Neural cell (in vitro differentiated cells): ENCODE measurements around the gene N4BP3. TPM values are rescaled to one million over a fixed set of nuclear protein-coding genes. Genes with fewer than 3 reads are reported as not detected.
A peak's percentile ranks its signal among the peaks of the same experiment; 100 is the strongest.

Experiments
- H2AFZ ChIP-seq: fragments of 200-600, 300-800 bp; sonication (generic), shearing (Covaris generic); 2 replicates; pipeline ENCODE4 v1.6.0; 2014; ENCODE audit warnings: low read depth, mild to moderate bottlenecking, antibody characterized with exemption, low read length, moderate library complexity
- H3F3A ChIP-seq: fragments of 200-600 bp; shearing (Covaris generic); 2 replicates; pipeline ENCODE4 v1.6.1; 2016; ENCODE audit warnings: mild to moderate bottlenecking, moderate library complexity, mixed read lengths, antibody characterized with exemption, low read length; ENCODE audit not compliant: insufficient read depth, poor library complexity, severe bottlenecking
- H3K27ac ChIP-seq: fragments of 200-600, 300-800 bp; sonication (generic), shearing (Covaris generic); 2 replicates; pipeline ENCODE4 v1.5.1; 2014; ENCODE audit warnings: mild to moderate bottlenecking, low read length, moderate library complexity
- H3K27me3 ChIP-seq: fragments of 300-800, 200-600 bp; sonication (generic), shearing (Covaris generic); 2 replicates; pipeline ENCODE4 v1.6.0; 2014; ENCODE audit warnings: mild to moderate bottlenecking, low read depth, low read length, moderate library complexity; ENCODE audit not compliant: insufficient read depth
- H3K36me3 ChIP-seq: fragments of 300-800, 200-600 bp; sonication (generic), shearing (Covaris generic); 2 replicates; pipeline ENCODE4 v1.5.1; 2014; ENCODE audit warnings: mild to moderate bottlenecking, antibody characterized with exemption, low read length, moderate library complexity; ENCODE audit not compliant: insufficient read depth
- H3K4me2 ChIP-seq: fragments of 300-800, 200-600 bp; sonication (generic), shearing (Covaris generic); 2 replicates; pipeline ENCODE4 v1.6.0; 2014; ENCODE audit warnings: mild to moderate bottlenecking, low read length
- H3K4me3 ChIP-seq: fragments of 300-800, 200-600 bp; sonication (generic), shearing (Covaris generic); 2 replicates; pipeline ENCODE4 v1.5.1; 2014; ENCODE audit warnings: mild to moderate bottlenecking, low read length, moderate library complexity
- H3K79me2 ChIP-seq: fragments of 200-600 bp; shearing (Covaris generic); replicated peaks from 2 replicates; pipeline ENCODE4 v1.6.0; 2014; ENCODE audit warnings: mild to moderate bottlenecking, low read length, moderate library complexity; ENCODE audit not compliant: insufficient read depth
- H3K9ac ChIP-seq: fragments of 300-800, 200-600 bp; sonication (generic), shearing (Covaris generic); 2 replicates; pipeline ENCODE4 v1.6.1; 2016; ENCODE audit warnings: mild to moderate bottlenecking, low read length, mixed read lengths
- H3K9me2 ChIP-seq: fragments of 200-600 bp; shearing (Covaris generic); 2 replicates; pipeline ENCODE4 v1.6.1; 2016; ENCODE audit warnings: mild to moderate bottlenecking, low read length, mixed read lengths; ENCODE audit not compliant: insufficient read depth
- H3K9me3 ChIP-seq: fragments of 200-600, 300-800 bp; sonication (generic), shearing (Covaris generic); 2 replicates; pipeline ENCODE4 v1.6.1; 2016; ENCODE audit warnings: mild to moderate bottlenecking, mixed run types, low read length, moderate library complexity, mixed read lengths
- H4K20me1 ChIP-seq: fragments of 200-600 bp; shearing (Covaris generic); 2 replicates; pipeline ENCODE4 v1.6.1; 2016; ENCODE audit warnings: mild to moderate bottlenecking, mixed run types; ENCODE audit not compliant: insufficient read depth
- CTCF ChIP-seq: fragments of 450-650 bp; IDR thresholded peaks from 2 replicates; pipeline ENCODE4 v1.5.1; 2014; ENCODE audit warnings: antibody characterized with exemption, mild to moderate bottlenecking, moderate library complexity; ENCODE audit not compliant: poor library complexity, severe bottlenecking
- EP300 ChIP-seq: fragments of 450-650 bp; conservative IDR thresholded peaks from 2 replicates; pipeline ENCODE4 v1.6.1; 2014; ENCODE audit warnings: antibody characterized with exemption, mild to moderate bottlenecking, moderate library complexity; ENCODE audit not compliant: poor library complexity, severe bottlenecking
- EZH2 ChIP-seq: fragments of 200-600, 300-800 bp; shearing (Covaris generic), sonication (generic); IDR thresholded peaks from 2 replicates; pipeline ENCODE4 v1.6.1; 2014; ENCODE audit warnings: antibody characterized with exemption, low read length, borderline replicate concordance, mild to moderate bottlenecking; ENCODE audit not compliant: insufficient read depth, poor library complexity, severe bottlenecking
- MXI1 ChIP-seq: fragments of 450-650 bp; conservative IDR thresholded peaks from 2 replicates; pipeline ENCODE4 v1.6.1; 2014; ENCODE audit warnings: antibody characterized with exemption, mild to moderate bottlenecking; ENCODE audit not compliant: poor library complexity, severe bottlenecking
- POLR2AphosphoS5 ChIP-seq: IDR thresholded peaks from 2 replicates; pipeline ENCODE4 v1.6.1; 2012
- RAD21 ChIP-seq: fragments of 450-650 bp; conservative IDR thresholded peaks from 2 replicates; pipeline ENCODE4 v1.6.1; 2014; ENCODE audit warnings: antibody characterized with exemption, mild to moderate bottlenecking, moderate library complexity
- SMC3 ChIP-seq: fragments of 450-650 bp; conservative IDR thresholded peaks from 2 replicates; pipeline ENCODE4 v1.6.1; 2014; ENCODE audit warnings: antibody characterized with exemption, mild to moderate bottlenecking, moderate library complexity; ENCODE audit not compliant: poor library complexity
- TAF1 ChIP-seq: IDR thresholded peaks from 2 replicates; pipeline ENCODE4 v1.6.1; 2012; ENCODE audit warnings: low read depth
- polyA plus RNA-seq: library from polyadenylated mRNA; depleted of rRNA; stranded (reverse); fragments of >200 nt; gene quantifications from 2 replicates; pipeline ENCODE4 v1.2.3, GENCODE V29; 2014
- TF ChIP-seq, protein P1 (sequence below): IDR thresholded peaks from 2 replicates; pipeline ENCODE4 v1.6.1; 2012; ENCODE audit warnings: borderline replicate concordance

Gene N4BP3
- polyA plus RNA-seq, 1 donor from 2014 or later, result 4.6 TPM

DNA sequence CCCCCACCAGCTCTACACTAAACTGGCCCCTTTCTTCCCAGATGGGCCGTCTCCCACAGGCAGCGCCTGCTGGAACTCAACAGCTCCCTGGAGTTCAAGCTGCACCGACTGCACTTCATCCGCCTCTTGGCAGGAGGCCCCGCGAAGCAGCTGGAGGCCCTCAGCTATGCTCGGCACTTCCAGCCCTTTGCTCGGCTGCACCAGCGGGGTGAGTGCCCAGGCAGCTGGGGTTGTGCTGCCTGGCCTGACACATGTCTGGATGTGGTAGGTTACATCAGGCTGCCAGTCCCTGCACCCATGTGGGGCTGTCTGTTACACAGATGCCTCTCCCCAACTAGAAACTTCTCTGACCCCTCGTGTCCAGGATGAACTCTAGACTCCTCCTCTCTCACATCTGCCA, 30.6 kb downstream of the N4BP3 start (continued):
- TF ChIP-seq, protein P1, sequence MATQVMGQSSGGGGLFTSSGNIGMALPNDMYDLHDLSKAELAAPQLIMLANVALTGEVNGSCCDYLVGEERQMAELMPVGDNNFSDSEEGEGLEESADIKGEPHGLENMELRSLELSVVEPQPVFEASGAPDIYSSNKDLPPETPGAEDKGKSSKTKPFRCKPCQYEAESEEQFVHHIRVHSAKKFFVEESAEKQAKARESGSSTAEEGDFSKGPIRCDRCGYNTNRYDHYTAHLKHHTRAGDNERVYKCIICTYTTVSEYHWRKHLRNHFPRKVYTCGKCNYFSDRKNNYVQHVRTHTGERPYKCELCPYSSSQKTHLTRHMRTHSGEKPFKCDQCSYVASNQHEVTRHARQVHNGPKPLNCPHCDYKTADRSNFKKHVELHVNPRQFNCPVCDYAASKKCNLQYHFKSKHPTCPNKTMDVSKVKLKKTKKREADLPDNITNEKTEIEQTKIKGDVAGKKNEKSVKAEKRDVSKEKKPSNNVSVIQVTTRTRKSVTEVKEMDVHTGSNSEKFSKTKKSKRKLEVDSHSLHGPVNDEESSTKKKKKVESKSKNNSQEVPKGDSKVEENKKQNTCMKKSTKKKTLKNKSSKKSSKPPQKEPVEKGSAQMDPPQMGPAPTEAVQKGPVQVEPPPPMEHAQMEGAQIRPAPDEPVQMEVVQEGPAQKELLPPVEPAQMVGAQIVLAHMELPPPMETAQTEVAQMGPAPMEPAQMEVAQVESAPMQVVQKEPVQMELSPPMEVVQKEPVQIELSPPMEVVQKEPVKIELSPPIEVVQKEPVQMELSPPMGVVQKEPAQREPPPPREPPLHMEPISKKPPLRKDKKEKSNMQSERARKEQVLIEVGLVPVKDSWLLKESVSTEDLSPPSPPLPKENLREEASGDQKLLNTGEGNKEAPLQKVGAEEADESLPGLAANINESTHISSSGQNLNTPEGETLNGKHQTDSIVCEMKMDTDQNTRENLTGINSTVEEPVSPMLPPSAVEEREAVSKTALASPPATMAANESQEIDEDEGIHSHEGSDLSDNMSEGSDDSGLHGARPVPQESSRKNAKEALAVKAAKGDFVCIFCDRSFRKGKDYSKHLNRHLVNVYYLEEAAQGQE, result no peak
- TF ChIP-seq POLR2AphosphoS5, result no peak

GRCh38 chr5:178145965-178146820, 32.9 kb downstream of the N4BP3 start:
- H3K9me2 ChIP-seq, result no peaks in the 10 kb centered on the region
- no peak overlapping the region for H3K9ac ChIP-seq
- H3K36me3 ChIP-seq, result no peaks in the 10 kb centered on the region
- TF ChIP-seq POLR2AphosphoS5 (no peak), MXI1 (no peak), SMC3 (peak; percentile 82), CTCF (peak; percentile 77), TAF1 (no peak), EZH2 (no peak), RAD21 (peak; percentile 67), EP300 (no peak)
- TF ChIP-seq, protein P1, result no peak
- no peak overlapping the region for H3K4me3 ChIP-seq
- no peaks in the 10 kb centered on the region for H3K9me3 ChIP-seq
- H3K27me3 ChIP-seq, result no peaks in the 10 kb centered on the region
- no peak overlapping the region for H2AFZ ChIP-seq
- no peaks in the 10 kb centered on the region for H3K79me2 ChIP-seq
- no peak overlapping the region for H3K27ac ChIP-seq
- H3K4me2 ChIP-seq, result no peak overlapping the region
- no peaks in the 10 kb centered on the region for H4K20me1 ChIP-seq
- H3F3A ChIP-seq, result no peaks in the 10 kb centered on the region
